Activated T-helper 9 cell treated with anti-CD3 and anti-CD28 coated beads, Interleukin-2, amount 50 U/mL, for 16 hours (primary cell): ENCODE data around the gene PJA2.

Experiments
- DNase-seq: peaks from one replicate; pipeline ENCODE4 v3.0.0-alpha.2; 2020; ENCODE audit warnings: low read depth

Gene PJA2

GRCh38 chr5:109350537-109351270 is 59.1 kb downstream of the PJA2 start:
- DNase-seq: no peak

- DNase-seq: no peak
Observed at GRCh38 chr5:109349388-109349787, 60.4 kb downstream of the PJA2 start.

- DNase-seq: no peak
Observed at GRCh38 chr5:109347252-109347888, 62.4 kb downstream of the PJA2 start.

GRCh38 chr5:109345699-109346098 is 64.1 kb downstream of the PJA2 start:
- no peak for DNase-seq

- no peak for DNase-seq
Observed at GRCh38 chr5:109340351-109340750, 69.4 kb downstream of the PJA2 start.

GRCh38 chr5:109335114-109335513 is 74.7 kb downstream of the PJA2 start:
- no peak for DNase-seq

GRCh38 chr5:109334056-109334455 is 75.7 kb downstream of the PJA2 start:
- no peak for DNase-seq

GRCh38 chr5:109329333-109330237 is 80.2 kb downstream of the PJA2 start:
- DNase-seq: no peak

- no peak for DNase-seq
Observed at GRCh38 chr5:109328626-109329025, 81.1 kb downstream of the PJA2 start.

- no peak for DNase-seq
Observed at GRCh38 chr5:109327570-109327969, 82.2 kb downstream of the PJA2 start.

GRCh38 chr5:109326919-109327318 is 82.9 kb downstream of the PJA2 start:
- DNase-seq: no peak

GRCh38 chr5:109325456-109325855 is 84.3 kb downstream of the PJA2 start:
- DNase-seq: no peak

GRCh38 chr5:109324931-109325330 is 84.8 kb downstream of the PJA2 start:
- no peak for DNase-seq

GRCh38 chr5:109324351-109324750 is 85.4 kb downstream of the PJA2 start:
- no peak for DNase-seq

GRCh38 chr5:109322694-109323093 is 87.1 kb downstream of the PJA2 start:
- no peak for DNase-seq

GRCh38 chr5:109319351-109319750 is 90.4 kb downstream of the PJA2 start:
- DNase-seq: no peak

GRCh38 chr5:109318455-109319108 is 91.2 kb downstream of the PJA2 start:
- no peak for DNase-seq

GRCh38 chr5:109316634-109317033 is 93.1 kb downstream of the PJA2 start:
- DNase-seq: no peak

GRCh38 chr5:109315245-109315644 is 94.5 kb downstream of the PJA2 start:
- no peak for DNase-seq

GRCh38 chr5:109313127-109313526 is 96.6 kb downstream of the PJA2 start:
- DNase-seq: no peak

- no peak for DNase-seq
Observed at GRCh38 chr5:109312695-109313094, 97.1 kb downstream of the PJA2 start.

GRCh38 chr5:109310315-109310714 is 99.5 kb downstream of the PJA2 start:
- DNase-seq: no peak
